GM13976 (cell line): Measurements from ENCODE around the gene CAPN5.

ENCODE experiments used
- DNase-seq: peaks from one replicate; pipeline ENCODE4 v3.0.0; 2012; ENCODE audit warnings: low spot score
- in situ Hi-C: fragments of 300-500 bp; cut with MboI; formaldehyde crosslinking; loops from one replicate; pipeline ENCODE4 v1.12.0; 2022; ENCODE audit warnings: low sequenced_read_pairs, mixed read lengths, inconsistent platforms; ENCODE audit not compliant: unreplicated experiment
- TF ChIP-seq, protein P1 (sequence below): IDR thresholded peaks from 2 replicates; pipeline ENCODE4 v1.5.1; 2012; ENCODE audit warnings: borderline replicate concordance, mild to moderate bottlenecking; ENCODE audit not compliant: insufficient read depth; ENCODE audit errors: extremely low read depth, missing control alignments, control extremely low read depth

CAPN5 gene

GRCh38 chr11:77040401-77040777 lies 26.4 kb upstream of the CAPN5 start:
- no peak for DNase-seq
- in situ Hi-C loops, result loop anchor here (25.0 kb wide), 1 partner anchor 228 kb away; no protein-coding TSS in a partner anchor

DNA sequence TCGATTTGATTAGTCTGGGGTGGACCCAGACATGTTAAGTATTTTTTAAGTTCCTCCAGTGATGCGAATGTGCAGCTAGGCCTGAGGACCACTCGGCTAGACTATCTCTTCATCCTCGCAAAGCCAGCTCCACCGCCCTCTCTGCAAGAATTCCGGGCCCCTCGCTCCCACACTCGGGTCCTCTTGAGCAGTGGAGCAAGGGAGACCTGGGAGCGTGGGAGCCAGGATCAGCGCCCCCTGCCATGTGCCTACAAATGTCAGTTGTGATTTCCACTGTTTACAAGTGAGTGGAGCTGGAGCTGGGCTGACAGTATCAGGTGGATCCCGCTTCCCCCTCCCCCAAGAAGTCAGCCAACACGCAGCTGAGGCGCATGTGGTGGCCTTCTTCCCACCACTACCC lies 25.9 kb upstream of the CAPN5 start:
- DNase-seq, result no peak
- TF ChIP-seq, protein P1, sequence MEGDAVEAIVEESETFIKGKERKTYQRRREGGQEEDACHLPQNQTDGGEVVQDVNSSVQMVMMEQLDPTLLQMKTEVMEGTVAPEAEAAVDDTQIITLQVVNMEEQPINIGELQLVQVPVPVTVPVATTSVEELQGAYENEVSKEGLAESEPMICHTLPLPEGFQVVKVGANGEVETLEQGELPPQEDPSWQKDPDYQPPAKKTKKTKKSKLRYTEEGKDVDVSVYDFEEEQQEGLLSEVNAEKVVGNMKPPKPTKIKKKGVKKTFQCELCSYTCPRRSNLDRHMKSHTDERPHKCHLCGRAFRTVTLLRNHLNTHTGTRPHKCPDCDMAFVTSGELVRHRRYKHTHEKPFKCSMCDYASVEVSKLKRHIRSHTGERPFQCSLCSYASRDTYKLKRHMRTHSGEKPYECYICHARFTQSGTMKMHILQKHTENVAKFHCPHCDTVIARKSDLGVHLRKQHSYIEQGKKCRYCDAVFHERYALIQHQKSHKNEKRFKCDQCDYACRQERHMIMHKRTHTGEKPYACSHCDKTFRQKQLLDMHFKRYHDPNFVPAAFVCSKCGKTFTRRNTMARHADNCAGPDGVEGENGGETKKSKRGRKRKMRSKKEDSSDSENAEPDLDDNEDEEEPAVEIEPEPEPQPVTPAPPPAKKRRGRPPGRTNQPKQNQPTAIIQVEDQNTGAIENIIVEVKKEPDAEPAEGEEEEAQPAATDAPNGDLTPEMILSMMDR, result no peak
- in situ Hi-C loops, result loop anchor here (25.0 kb wide), 1 partner anchor 229 kb away; no protein-coding TSS in a partner anchor

More at GRCh38 chr11:77040401-77040777, 26.4 kb upstream of the CAPN5 start:
- TF ChIP-seq, protein P1, result no peak

- DNase-seq, result no peak
- in situ Hi-C loops, result loop anchor here (25.0 kb wide), 1 partner anchor 230 kb away; no protein-coding TSS in a partner anchor
- TF ChIP-seq, protein P1, result no peak
Measured at GRCh38 chr11:77042111-77042726, 24.6 kb upstream of the CAPN5 start.

DNA sequence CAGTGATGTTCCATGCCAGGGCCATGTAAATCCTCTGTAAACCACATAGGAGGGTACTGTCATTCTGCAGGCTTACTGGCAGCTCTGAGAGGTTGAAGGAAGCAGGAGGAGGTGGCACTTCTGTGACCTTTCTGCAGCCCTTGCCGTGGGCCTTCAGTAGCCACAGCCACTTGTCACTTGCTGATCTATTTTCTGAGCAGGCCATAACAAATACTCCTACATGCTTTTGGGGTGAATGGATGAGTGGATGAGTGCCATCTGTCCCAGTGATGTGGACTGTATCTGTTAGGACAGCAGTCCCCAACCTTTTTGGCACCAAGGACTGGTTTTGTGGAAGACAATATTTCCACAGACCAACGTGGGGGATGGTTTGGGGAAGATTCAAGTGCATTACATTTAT lies 22.4 kb upstream of the CAPN5 start:
- in situ Hi-C loops, result loop anchor here (25.0 kb wide), 1 partner anchor 232 kb away; no protein-coding TSS in a partner anchor
- TF ChIP-seq, protein P1, result no peak
- no peak for DNase-seq

DNA sequence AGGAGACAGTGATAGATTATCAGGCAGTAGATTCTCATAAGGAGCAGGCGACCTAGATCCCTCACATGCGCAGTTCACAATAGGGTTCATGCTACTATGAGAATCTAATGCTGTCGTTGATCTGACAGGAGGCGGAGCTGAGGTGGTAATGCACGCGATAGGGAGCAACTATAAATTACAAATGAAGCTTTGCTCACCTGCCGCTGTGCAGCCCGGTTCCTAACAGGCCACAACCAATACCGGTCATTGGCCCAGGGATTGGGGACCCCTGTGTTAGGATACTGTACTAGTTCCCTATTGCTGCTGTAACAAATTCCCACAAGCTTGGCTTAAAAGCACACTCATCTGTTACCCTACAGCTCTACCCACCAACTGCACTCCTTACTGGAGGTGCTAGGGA lies 21.9 kb upstream of the CAPN5 start:
- TF ChIP-seq, protein P1, result no peak
- in situ Hi-C loops, result loop anchor here (25.0 kb wide), 1 partner anchor 233 kb away; no protein-coding TSS in a partner anchor

GRCh38 chr11:77046060-77046501 lies 20.7 kb upstream of the CAPN5 start:
- TF ChIP-seq, protein P1, result peak; percentile 72
- in situ Hi-C loops, result loop anchor here (25.0 kb wide), 1 partner anchor 234 kb away; no protein-coding TSS in a partner anchor
- peak; percentile 80 for DNase-seq

More for the DNA sequence above, 21.9 kb upstream of the CAPN5 start:
- DNase-seq, result no peak
